Measurements from ENCODE around the gene FLOT1.
"Not testable (repeated sequence)": the region's sequence is repeated elsewhere in the genome, so short reads cannot be mapped to it uniquely, and the experiment has no call there.

The FLOT1 gene

GRCh38 chr6:30747300-30747687 lies 4.8 kb upstream of the FLOT1 start:
- DNase-seq (ENCODE audit: low read depth) = no peak

- DNase-seq (ENCODE audit: low read depth) = peak; percentile 76
These were observed 1.7 kb upstream of the FLOT1 start, which contains the start of gene IER3 for GRCh38 chr6:30744054-30744805. TSS of gene IER3 (minus strand) at chr6:30744547. CDS start at chr6:30744518, 29 bp downstream.

DNA sequence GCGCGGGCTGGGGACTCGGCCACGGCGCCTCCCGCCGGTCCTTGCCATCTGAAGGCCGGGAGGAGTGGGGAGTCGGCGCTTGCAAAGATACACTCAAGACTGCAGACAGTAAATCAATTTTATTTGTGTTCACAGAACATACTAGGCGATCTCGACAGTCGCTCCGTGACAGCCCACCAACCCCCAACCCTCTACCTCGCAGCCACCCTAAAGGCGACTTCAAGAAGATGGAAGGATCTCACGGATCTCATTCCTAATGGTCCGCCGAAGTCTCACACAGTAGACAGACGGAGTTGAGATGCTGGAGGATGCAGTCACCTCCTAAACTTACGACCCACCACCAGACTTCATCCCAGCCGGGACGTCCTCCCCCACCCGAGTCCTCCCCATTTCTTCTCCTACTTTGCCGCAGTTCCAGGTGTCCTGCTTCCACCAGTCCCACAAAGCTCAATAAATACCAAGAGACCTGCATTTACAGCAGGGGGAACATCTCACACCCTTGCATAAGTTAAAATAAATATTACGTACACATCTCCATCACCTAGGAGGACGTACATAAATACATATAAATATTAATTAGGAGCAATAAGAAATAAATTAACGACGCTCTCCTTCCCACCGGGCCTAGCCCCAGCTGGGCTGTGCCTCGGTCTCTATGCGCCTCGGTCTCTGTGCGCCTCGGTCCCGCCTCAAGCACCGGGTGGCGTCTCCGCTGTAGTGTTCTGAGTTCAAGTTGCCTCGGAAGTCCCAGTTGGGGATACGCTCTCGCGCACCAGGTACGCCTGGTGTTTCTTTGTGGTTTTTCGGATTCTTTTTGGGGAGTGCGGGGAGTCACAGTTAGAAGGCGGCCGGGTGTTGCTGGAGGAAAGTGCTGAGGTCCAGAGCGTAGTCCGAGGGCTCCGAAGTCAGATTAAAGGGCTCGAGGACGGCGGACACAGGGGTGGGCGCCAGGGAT lies 889 bp upstream of the FLOT1 start:
- no peak for DNase-seq (ENCODE audit: low read depth)

GRCh38 chr6:30741789-30742315 lies 635 bp downstream of the FLOT1 start:
- no peak for DNase-seq (ENCODE audit: low read depth)

- DNase-seq (ENCODE audit: low read depth) = no peak
These were observed 1.3 kb downstream of the FLOT1 start for GRCh38 chr6:30741063-30741779.

DNA sequence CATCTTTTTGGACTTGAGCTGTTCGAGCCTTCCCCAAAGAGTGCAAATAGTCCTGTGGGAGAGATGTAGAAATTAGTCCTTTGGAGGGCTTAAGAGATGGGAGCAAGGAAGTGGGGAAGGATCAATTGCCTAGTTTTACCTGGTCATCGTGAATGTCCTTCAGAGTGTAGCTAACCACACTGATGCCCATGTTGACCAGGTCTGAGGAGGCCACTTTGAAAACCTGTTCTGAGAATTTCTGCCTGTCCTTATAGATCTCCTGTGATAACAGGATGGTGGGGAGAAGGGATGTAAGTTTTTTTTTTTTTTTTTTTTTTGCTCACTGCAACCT lies 2.0 kb downstream of the FLOT1 start:
- DNase-seq (ENCODE audit: low read depth) = no peak

DNA sequence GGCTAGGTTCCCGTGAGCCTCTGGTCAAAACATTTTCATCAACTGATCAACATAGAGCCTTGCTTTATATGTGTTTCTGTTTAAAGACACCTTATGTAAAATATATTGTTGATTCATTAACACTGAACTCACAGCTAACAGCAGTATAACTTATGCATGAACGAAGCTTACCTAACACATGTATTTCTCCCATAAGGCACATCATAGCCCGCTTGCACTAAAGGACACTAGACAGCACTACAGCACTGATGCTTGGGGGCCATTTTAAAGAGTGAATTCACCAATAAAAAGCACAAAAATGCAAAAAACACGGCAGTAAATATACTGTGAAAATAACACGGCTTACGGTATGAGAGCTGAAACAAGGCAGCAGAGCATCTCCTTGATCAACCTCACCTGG lies 4.0 kb downstream of the FLOT1 start:
- no peak for DNase-seq (ENCODE audit: low read depth)

DNA sequence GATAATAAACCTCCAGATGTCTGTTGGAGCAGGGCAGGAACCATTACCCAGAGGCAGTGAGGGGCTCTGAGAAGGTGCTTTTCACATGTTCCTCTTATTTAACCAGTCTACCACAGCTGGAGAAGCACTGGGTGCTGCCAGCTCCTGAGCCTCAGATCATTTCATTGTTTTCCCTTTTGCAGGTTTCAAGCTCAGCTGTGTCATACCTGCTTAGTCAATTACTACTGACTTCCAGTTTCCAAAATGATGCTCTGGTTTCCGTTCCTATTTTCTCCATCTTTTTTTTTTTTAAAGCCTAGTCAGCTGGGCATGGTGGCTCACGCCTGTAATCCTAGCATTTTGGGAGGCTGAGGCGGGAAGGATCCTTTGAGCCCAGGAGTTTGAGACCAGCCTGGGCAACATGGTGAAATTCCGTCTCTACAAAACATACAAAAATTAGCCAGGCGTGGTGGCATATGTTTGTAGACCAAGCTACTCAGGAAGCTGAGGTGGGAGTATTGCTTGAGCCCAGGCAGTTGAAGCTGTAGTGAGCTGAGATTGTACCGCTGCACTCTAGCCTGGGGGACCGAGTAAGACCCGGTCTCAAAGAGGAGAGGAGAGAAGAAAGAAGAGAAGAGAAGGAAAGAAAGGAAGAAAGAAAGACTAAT lies 6.7 kb downstream of the FLOT1 start:
- no peak for DNase-seq (ENCODE audit: low read depth)

- DNase-seq (ENCODE audit: low read depth) = no peak
These were observed 10.1 kb downstream of the FLOT1 start for GRCh38 chr6:30732237-30732943.

- no peak for DNase-seq (ENCODE audit: low read depth)
These were observed 11.7 kb downstream of the FLOT1 start for GRCh38 chr6:30730601-30731435.

GRCh38 chr6:30727920-30728553 lies 14.4 kb downstream of the FLOT1 start:
- DNase-seq (ENCODE audit: low read depth) = no peak

DNA sequence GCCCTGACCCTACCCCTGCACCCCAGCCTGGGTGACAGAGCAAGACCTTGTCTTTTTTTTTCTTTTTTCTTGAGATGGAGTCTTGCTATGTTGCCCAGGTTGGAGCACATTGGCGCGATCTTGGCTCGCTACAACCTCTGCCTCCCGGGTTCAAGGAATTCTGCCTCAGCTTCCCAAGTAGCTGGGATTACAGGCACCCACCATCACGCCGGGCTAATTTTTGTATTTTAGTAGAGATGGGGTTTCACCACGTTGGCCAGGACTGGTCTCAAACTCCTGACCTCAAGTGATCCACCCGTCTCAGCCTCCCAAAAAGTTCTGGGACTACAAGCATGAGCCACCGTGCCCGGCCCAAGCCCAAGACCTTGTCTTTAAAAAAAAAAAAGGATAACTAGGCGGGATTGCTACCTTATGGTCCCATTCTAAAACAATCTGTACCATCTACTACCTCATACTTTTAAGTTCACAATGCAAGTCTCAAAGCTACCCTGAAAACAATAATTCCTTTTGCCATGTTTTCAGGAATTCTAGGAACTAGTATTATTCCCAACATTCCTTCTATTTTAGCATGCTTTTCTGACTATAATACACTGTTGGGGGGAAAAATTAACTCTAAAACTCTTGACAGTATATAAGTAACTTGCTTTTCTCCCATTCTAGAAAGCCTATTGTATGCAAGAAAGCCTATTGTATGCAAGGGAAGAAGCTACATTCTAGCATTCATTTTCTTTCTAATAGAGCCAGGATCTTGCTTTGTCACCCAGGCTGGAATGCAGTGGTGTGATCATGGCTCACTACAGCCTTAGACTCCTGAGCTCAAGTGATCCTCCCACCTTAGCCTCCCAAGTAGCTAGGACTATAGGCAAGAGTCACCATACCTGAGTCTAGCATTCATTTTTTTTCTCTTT lies 15.7 kb downstream of the FLOT1 start:
- no peak for DNase-seq (ENCODE audit: low read depth)

- DNase-seq (ENCODE audit: low read depth) = no peak
These were observed 16.6 kb downstream of the FLOT1 start for GRCh38 chr6:30725713-30726505.

DNA sequence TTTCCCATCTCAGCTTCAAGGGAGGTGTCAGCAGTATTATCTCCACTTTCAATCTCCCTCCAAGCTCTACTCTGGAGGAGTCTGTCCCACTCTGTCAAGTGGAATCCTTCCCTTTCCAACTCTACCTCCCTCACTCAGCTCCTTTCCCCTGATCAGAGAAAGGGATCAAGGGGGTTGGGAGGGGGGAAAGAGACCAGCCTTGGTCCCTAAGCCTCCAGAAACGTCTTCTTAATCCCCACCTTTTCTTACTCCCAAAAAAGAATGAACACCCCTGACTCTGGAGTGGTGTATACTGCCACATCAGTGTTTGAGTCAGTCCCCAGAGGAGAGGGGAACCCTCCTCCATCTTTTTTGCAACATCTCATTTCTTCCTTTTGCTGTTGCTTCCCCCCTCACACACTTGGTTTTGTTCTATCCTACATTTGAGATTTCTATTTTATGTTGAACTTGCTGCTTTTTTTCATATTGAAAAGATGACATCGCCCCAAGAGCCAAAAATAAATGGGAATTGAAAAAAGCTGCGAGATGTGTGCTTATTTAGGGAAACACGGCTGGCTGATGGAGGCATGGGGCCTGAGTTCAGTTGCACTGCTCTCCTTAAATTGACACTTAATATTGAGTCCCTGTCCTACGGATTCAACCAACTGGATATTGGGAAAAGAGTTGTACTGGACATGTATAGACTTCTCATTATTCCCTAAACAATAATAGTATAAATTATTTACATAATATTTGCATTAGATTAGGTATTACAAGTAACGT lies 17.4 kb downstream of the FLOT1 start:
- DNase-seq (ENCODE audit: low read depth) = no peak

DNA sequence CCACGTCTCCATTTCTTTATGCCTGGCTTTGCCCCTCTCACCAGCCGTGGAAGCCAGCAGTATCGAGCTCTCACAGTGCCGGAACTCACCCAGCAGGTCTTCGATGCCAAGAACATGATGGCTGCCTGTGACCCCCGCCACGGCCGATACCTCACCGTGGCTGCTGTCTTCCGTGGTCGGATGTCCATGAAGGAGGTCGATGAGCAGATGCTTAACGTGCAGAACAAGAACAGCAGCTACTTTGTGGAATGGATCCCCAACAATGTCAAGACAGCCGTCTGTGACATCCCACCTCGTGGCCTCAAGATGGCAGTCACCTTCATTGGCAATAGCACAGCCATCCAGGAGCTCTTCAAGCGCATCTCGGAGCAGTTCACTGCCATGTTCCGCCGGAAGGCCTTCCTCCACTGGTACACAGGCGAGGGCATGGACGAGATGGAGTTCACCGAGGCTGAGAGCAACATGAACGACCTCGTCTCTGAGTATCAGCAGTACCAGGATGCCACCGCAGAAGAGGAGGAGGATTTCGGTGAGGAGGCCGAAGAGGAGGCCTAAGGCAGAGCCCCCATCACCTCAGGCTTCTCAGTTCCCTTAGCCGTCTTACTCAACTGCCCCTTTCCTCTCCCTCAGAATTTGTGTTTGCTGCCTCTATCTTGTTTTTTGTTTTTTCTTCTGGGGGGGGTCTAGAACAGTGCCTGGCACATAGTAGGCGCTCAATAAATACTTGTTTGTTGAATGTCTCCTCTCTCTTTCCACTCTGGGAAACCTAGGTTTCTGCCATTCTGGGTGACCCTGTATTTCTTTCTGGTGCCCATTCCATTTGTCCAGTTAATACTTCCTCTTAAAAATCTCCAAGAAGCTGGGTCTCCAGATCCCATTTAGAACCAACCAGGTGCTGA lies 18.4 kb downstream of the FLOT1 start:
- DNase-seq (ENCODE audit: low read depth) = not testable (repeated sequence)
